ENCODE results near the gene LRRC4C.

- no peak for TF ChIP-seq CTCF (IDR thresholded peaks at IDR 0.05)
- TF ChIP-seq POLR2A (IDR thresholded peaks at IDR 0.05): no peak
Observed at GRCh38 chr11:40294349-40294735, 1165.1 kb downstream of the LRRC4C start.
